Aorta (tissue), 5 donors: ENCODE measurements around the gene NAA11. TPM values are rescaled to one million over a fixed set of nuclear protein-coding genes. Genes with fewer than 3 reads are reported as not detected.
A peak's percentile ranks its signal among the peaks of the same experiment; 100 is the strongest.

Experiments used
- ATAC-seq: fragments of 200-7000 bp; cut with Tn5 transposase; one replicate; pipeline ENCODE4 v1.9.1; 2022; ENCODE audit warnings: moderate library complexity; ENCODE audit not compliant: low FRiP score
- DNase-seq, 2 donors: peaks; one replicate each; pipeline ENCODE4 v3.0.0-alpha.2; 2020
- H3K27ac ChIP-seq, 2 donors: one replicate each; pipeline ENCODE4 v1.5.1; 2013; ENCODE audit warnings: low read length in 2 of 2, mild to moderate bottlenecking in 2 of 2, moderate library complexity in 2 of 2, control low read depth in 1 of 2, inconsistent platforms in 1 of 2, low read depth in 1 of 2
- H3K27me3 ChIP-seq, 2 donors: one replicate each; pipeline ENCODE4 v1.6.1; 2013; ENCODE audit warnings: control low read depth in 1 of 2, low read length in 1 of 2, mild to moderate bottlenecking in 1 of 2, moderate library complexity in 1 of 2; ENCODE audit not compliant: insufficient read depth in 2 of 2, control insufficient read depth in 1 of 2
- H3K36me3 ChIP-seq, 2 donors: one replicate each; pipeline ENCODE4 v1.6.1; 2013; ENCODE audit warnings: control low read depth in 1 of 2, low read length in 1 of 2, mild to moderate bottlenecking in 1 of 2; ENCODE audit not compliant: insufficient read depth in 2 of 2, control insufficient read depth in 1 of 2
- H3K4me1 ChIP-seq, 2 donors: one replicate each; pipeline ENCODE4 v1.6.1; 2013; ENCODE audit warnings: low read length in 2 of 2, control low read depth in 1 of 2, mild to moderate bottlenecking in 1 of 2, moderate library complexity in 1 of 2; ENCODE audit not compliant: insufficient read depth in 2 of 2, control insufficient read depth in 1 of 2
- H3K4me3 ChIP-seq, 2 donors: one replicate each; pipeline ENCODE4 v1.5.1; 2013; ENCODE audit warnings: low read length in 2 of 2, control low read depth in 1 of 2, mild to moderate bottlenecking in 1 of 2
- H3K9me3 ChIP-seq: one replicate; pipeline ENCODE4 v1.6.1; 2013; ENCODE audit warnings: mild to moderate bottlenecking, low read length; ENCODE audit not compliant: control insufficient read depth
- WGBS, 2 donors: extraction: QIAGEN DNeasy Blood & Tissue Kit; methylation state at CpG; one replicate each; pipeline ENCODE4 v1.1.7; 2013; 5-methylcytosine and 5-hydroxymethylcytosine counted together
- intact Hi-C, 2 donors: fragments of 100-400 bp; cut with DNase I; formaldehyde crosslinking; loops; one replicate each; pipeline versions ENCODE4 v1.14.2 to v1.15.0; 2022
- long read RNA-seq, 2 donors: library from polyadenylated mRNA; unstranded; transcript quantifications; one replicate each; pipeline ENCODE4 v2.0.0, GENCODE V29; 2020 to 2021
- polyA plus RNA-seq, 2 donors: library from polyadenylated mRNA; stranded (reverse); fragments of 200-250 nt; gene quantifications; one replicate each; pipeline ENCODE4 v1.2.3, GENCODE V29; 2013
- total RNA-seq, 2 donors: library from RNA; stranded (reverse); fragmentation: NEBNext Ultra II Directional; extraction: Animal tissue kit (Norgen Biotek cat#: 25700); gene quantifications; one replicate each; pipeline ENCODE4 v1.2.1, GENCODE V29; 2021
- donor health status: healthy with polysubstance abuse.
- donor health status: Bipolar disorder and iron deficiency.
- donor health status: DM: no; HTN: no; CAD: no.
- donor health status: DM: no; HTN: no; CAD: no.
- donor health status: DM: yes; HTN: yes; CAD: no.

Gene NAA11
- total RNA-seq: not detected
- not detected for polyA plus RNA-seq
- long read RNA-seq, donor 1: 0 reads
- long read RNA-seq, donor 2, partial matches to known transcripts: 0 of 2 reads
- long read RNA-seq, donor 2, other reads (novel, unspliced or antisense): 2 of 2 reads

GRCh38 chr4:79325864-79326328 lies at the start of gene NAA11:
TSS of gene NAA11 (minus strand) at chr4:79326061. CDS start at chr4:79325877, 184 bp downstream.
- Histone ChIP-seq H3K27me3 (no peaks in the 10 kb centered on the region), H3K27ac (no peak within 1 kb of the TSS), H3K9me3 (no peaks in the 10 kb centered on the region), H3K4me1 (no peaks in the 10 kb centered on the region), H3K4me3 (no peak within 1 kb of the TSS), H3K36me3 (no peaks in the 10 kb centered on the region)
- DNase-seq (peak in 1 of 2 donors; percentile 60), ATAC-seq (no peak)
- intact Hi-C loops: no loop called here
- WGBS, 2 donors: 89 to 95% methylated on average over 19 of the region's 19 CpGs

GRCh38 chr4:79370026-79370425 lies 44.2 kb upstream of the NAA11 start:
- H3K27me3 ChIP-seq: no peaks in the 10 kb centered on the region
- no peak for DNase-seq
- H3K9me3 ChIP-seq: no peaks in the 10 kb centered on the region
- ATAC-seq: no peak
- no peaks in the 10 kb centered on the region for H3K36me3 ChIP-seq
- H3K27ac ChIP-seq: no peak overlapping the region
- no peak overlapping the region for H3K4me3 ChIP-seq
- 40 to 48% methylated on average over 2 of the region's 2 CpGs for WGBS, 2 donors
- intact Hi-C loops: no loop called here
- H3K4me1 ChIP-seq: no peaks in the 10 kb centered on the region

GRCh38 chr4:79367096-79367495 lies 41.2 kb upstream of the NAA11 start:
- Histone ChIP-seq H3K4me1 (no peaks in the 10 kb centered on the region), H3K36me3 (no peaks in the 10 kb centered on the region), H3K9me3 (no peaks in the 10 kb centered on the region), H3K27ac (no peak overlapping the region), H3K4me3 (no peak overlapping the region), H3K27me3 (no peaks in the 10 kb centered on the region)
- ATAC-seq: no peak
- no peak for DNase-seq
- 91 to 92% methylated on average over 2 of the region's 2 CpGs for WGBS, 2 donors
- intact Hi-C loops: no loop called here

DNA sequence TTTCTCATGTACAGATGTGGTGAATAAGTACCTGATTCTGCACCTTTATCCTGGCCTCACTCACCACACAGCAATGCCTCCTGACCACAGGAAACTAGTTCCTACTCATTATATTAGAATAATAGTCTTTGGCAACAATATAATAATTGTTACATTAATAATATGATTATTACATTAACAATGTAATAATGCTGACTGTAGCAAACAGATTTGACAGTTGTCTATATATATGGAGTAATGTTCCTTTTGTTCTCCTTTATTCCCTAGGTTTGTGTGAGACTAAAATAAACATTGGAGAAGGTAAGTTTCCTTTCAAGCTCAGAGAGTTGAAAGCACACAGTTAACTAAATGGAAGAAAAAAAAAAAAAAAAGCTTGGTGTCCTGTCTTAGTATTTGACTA lies 40.6 kb upstream of the NAA11 start:
- Histone ChIP-seq H3K36me3 (no peaks in the 10 kb centered on the region), H3K9me3 (no peaks in the 10 kb centered on the region), H3K27me3 (no peaks in the 10 kb centered on the region), H3K4me3 (no peak overlapping the region), H3K27ac (no peak overlapping the region), H3K4me1 (no peaks in the 10 kb centered on the region)
- ATAC-seq: no peak
- intact Hi-C loops: no loop called here
- no peak for DNase-seq

DNA sequence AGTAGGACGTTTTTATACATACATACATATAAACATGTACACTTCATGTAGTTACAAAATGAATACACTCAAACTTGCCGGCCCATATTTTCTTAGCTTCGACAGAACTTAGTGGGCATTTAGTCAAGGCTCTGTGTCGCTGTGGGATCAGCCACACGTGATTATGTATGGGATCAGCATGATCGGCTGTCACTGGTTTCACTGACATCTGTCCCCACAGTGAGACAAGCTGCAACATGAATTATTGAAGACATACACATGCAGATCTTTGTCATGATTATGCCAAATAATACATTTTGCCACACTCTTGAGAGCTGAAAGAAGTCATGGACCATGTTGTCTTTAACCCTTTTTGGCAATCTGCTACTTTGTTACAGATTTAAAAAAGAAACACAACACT lies 38.2 kb upstream of the NAA11 start:
- intact Hi-C loops: no loop called here
- WGBS, 2 donors: 60 to 69% methylated on average over 6 of the region's 6 CpGs
- ATAC-seq: no peak

GRCh38 chr4:79362626-79363025 lies 36.8 kb upstream of the NAA11 start:
- intact Hi-C loops: no loop called here
- Histone ChIP-seq H3K4me1 (no peaks in the 10 kb centered on the region), H3K4me3 (no peak overlapping the region), H3K27me3 (no peaks in the 10 kb centered on the region), H3K9me3 (no peaks in the 10 kb centered on the region), H3K36me3 (no peaks in the 10 kb centered on the region), H3K27ac (no peak overlapping the region)
- ATAC-seq (no peak), DNase-seq (no peak)
- WGBS, 2 donors: 65 to 77% methylated on average over 4 of the region's 4 CpGs

More for the DNA sequence above, 38.2 kb upstream of the NAA11 start:
- Histone ChIP-seq H3K27me3 (no peaks in the 10 kb centered on the region), H3K27ac (no peak overlapping the region), H3K4me3 (no peak overlapping the region), H3K9me3 (no peaks in the 10 kb centered on the region), H3K4me1 (no peaks in the 10 kb centered on the region), H3K36me3 (no peaks in the 10 kb centered on the region)
- no peak for DNase-seq

- H3K27me3 ChIP-seq: no peaks in the 10 kb centered on the region
- H3K4me1 ChIP-seq: no peaks in the 10 kb centered on the region
- DNase-seq: no peak
- H3K36me3 ChIP-seq: no peaks in the 10 kb centered on the region
- intact Hi-C loops: no loop called here
- no peak overlapping the region for H3K27ac ChIP-seq
- H3K4me3 ChIP-seq: no peak overlapping the region
- no peaks in the 10 kb centered on the region for H3K9me3 ChIP-seq
- ATAC-seq: no peak
These were observed 34.1 kb upstream of the NAA11 start for GRCh38 chr4:79360006-79360405.

DNA sequence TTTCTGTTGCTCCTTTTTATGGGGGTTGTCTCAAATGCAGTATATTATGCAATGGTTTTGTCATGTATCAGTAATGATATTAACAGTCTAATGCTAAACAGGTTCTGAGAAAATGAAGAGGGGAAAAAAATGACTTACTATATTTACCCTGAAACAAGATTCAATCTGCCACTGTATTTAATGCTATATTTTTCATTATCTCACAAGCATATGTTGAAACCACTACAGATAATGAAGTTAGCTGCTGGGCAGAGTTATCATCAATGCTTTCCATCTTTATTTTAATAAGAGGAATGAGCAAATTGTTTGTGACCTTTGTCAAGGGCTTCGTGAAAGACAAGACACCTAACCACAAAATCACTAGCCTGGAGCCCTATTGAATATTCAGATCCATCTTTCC lies 32.6 kb upstream of the NAA11 start:
- H3K36me3 ChIP-seq: no peaks in the 10 kb centered on the region
- H3K27ac ChIP-seq: no peak overlapping the region
- no peaks in the 10 kb centered on the region for H3K4me1 ChIP-seq
- WGBS, 2 donors: 83 to 88% methylated on average over 1 of the region's 1 CpG
- ATAC-seq (no peak), DNase-seq (no peak)
- intact Hi-C loops: no loop called here
- H3K4me3 ChIP-seq: no peak overlapping the region
- no peaks in the 10 kb centered on the region for H3K9me3 ChIP-seq
- H3K27me3 ChIP-seq: no peaks in the 10 kb centered on the region

- intact Hi-C loops: no loop called here
- H3K36me3 ChIP-seq: no peaks in the 10 kb centered on the region
- no peaks in the 10 kb centered on the region for H3K9me3 ChIP-seq
- H3K4me1 ChIP-seq: no peaks in the 10 kb centered on the region
- no peaks in the 10 kb centered on the region for H3K27me3 ChIP-seq
- no peak overlapping the region for H3K27ac ChIP-seq
- DNase-seq: no peak
- WGBS, 2 donors: 31 to 33% methylated on average over 8 of the region's 8 CpGs
- no peak overlapping the region for H3K4me3 ChIP-seq
- no peak for ATAC-seq
These were observed 31.5 kb upstream of the NAA11 start for GRCh38 chr4:79357365-79357764.
